SK-N-SH (cell line): ENCODE data around the gene MARCHF3.

ENCODE experiments used
- CTCF ChIP-seq: fragments of 200-600 bp; sonication (generic); IDR thresholded peaks from 2 replicates; pipeline ENCODE4 v1.6.1; 2017; ENCODE audit warnings: antibody characterized with exemption, mild to moderate bottlenecking, moderate library complexity
- EZH2phosphoT487 ChIP-seq: fragments of 200-600 bp; sonication (generic); IDR thresholded peaks from 2 replicates; pipeline ENCODE4 v1.6.1; 2017; ENCODE audit warnings: low read depth, mixed run types, mild to moderate bottlenecking, antibody characterized with exemption, moderate library complexity, borderline replicate concordance
- GABPA ChIP-seq: IDR thresholded peaks from 2 replicates; pipeline ENCODE4 v1.4.0; 2012; ENCODE audit warnings: low read depth, mild to moderate bottlenecking
- MEF2A ChIP-seq: IDR thresholded peaks from 2 replicates; pipeline ENCODE4 v1.4.0; 2012; ENCODE audit warnings: low read depth, borderline replicate concordance
- NFIC ChIP-seq: IDR thresholded peaks from 2 replicates; pipeline ENCODE4 v1.4.0; 2012; ENCODE audit warnings: borderline replicate concordance
- POLR2AphosphoS5 ChIP-seq: IDR thresholded peaks from 2 replicates; pipeline ENCODE4 v1.6.1; 2012; ENCODE audit warnings: low read depth, low read length
- TAF1 ChIP-seq: IDR thresholded peaks from 2 replicates; pipeline ENCODE4 v1.6.1; 2012; ENCODE audit warnings: low read depth, mild to moderate bottlenecking, low read length, moderate library complexity, borderline replicate concordance

DNA sequence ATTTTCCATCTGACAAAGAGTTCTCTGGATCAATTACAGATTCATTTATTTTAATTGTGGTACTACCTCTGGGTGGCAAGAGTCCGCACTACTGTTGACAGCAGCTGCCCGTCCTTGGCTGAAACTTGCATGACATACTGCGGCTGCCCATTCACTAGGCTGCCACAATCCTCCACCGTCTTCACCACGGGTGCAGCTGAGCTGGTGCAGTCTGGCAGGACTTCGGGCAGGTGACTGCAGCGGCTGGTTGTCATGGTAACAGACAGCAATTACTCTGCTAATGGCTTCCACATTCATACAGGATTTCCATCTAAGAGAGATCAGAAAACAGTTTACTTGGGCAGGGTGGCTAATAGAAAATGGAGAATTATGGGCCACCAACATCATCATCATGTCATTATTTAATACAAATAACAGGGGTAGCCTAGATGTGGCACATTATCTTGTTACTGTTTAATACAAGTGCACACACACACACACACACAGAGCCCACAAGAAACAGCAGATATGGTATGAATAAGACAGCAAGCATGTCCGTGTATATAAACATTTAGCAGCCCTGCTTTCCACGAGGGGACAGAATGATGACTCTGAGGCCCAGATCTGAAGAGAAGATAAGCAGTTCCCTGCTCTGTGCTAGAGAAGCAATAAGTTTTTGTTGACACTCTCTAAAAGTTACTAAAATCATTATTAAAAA, 112.3 kb downstream of the MARCHF3 start:
- no peak for TF ChIP-seq GABPA
- TF ChIP-seq TAF1, result no peak
- no peak for TF ChIP-seq CTCF
- no peak for TF ChIP-seq EZH2phosphoT487
- no peak for TF ChIP-seq POLR2AphosphoS5
- TF ChIP-seq MEF2A, result no peak
- TF ChIP-seq NFIC, result no peak
